ENCODE measurements around the gene SELENOT.

The SELENOT gene

GRCh38 chr3:150656316-150656715 is 53.2 kb downstream of the SELENOT start:
- no peak overlapping the region for H3K4me3 ChIP-seq (ENCODE audit: low read depth, low read length)
- no peak for TF ChIP-seq CTCF (IDR thresholded peaks at IDR 0.05; ENCODE audit: low read depth, low read length, missing control alignments)
- no peak for DNase-seq (ENCODE audit: low read depth)

- no peak overlapping the region for H3K4me3 ChIP-seq (ENCODE audit: low read depth, low read length)
- no peak for TF ChIP-seq CTCF (IDR thresholded peaks at IDR 0.05; ENCODE audit: low read depth, low read length, missing control alignments)
- DNase-seq (ENCODE audit: low read depth): no peak
Measured at GRCh38 chr3:150662410-150663200, 59.5 kb downstream of the SELENOT start.

GRCh38 chr3:150663461-150663860 is 60.3 kb downstream of the SELENOT start:
- H3K4me3 ChIP-seq (ENCODE audit: low read depth, low read length): no peak overlapping the region
- no peak for DNase-seq (ENCODE audit: low read depth)
- no peak for TF ChIP-seq CTCF (IDR thresholded peaks at IDR 0.05; ENCODE audit: low read depth, low read length, missing control alignments)

- H3K4me3 ChIP-seq (ENCODE audit: low read depth, low read length): no peak overlapping the region
- no peak for DNase-seq (ENCODE audit: low read depth)
- no peak for TF ChIP-seq CTCF (IDR thresholded peaks at IDR 0.05; ENCODE audit: low read depth, low read length, missing control alignments)
Measured at GRCh38 chr3:150666167-150666566, 63.0 kb downstream of the SELENOT start.

- DNase-seq (ENCODE audit: low read depth): no peak
- H3K4me3 ChIP-seq (ENCODE audit: low read depth, low read length): no peak overlapping the region
- TF ChIP-seq CTCF (IDR thresholded peaks at IDR 0.05; ENCODE audit: low read depth, low read length, missing control alignments): no peak
Measured at GRCh38 chr3:150673966-150674365, 70.8 kb downstream of the SELENOT start.

GRCh38 chr3:150675587-150675986 is 72.5 kb downstream of the SELENOT start:
- DNase-seq (ENCODE audit: low read depth): no peak
- H3K4me3 ChIP-seq (ENCODE audit: low read depth, low read length): no peak overlapping the region
- no peak for TF ChIP-seq CTCF (IDR thresholded peaks at IDR 0.05; ENCODE audit: low read depth, low read length, missing control alignments)
